K562 (cell line): ENCODE measurements around the gene CYP46A1. TPM values are rescaled to one million over a fixed set of nuclear protein-coding genes. Genes with fewer than 3 reads are reported as not detected.

ENCODE experiments used
- ATAC-seq: fragments of 200-7000 bp; cut with Tn5 transposase; 3 replicates; pipeline ENCODE4 v1.9.1; 2020; ENCODE audit warnings: moderate library complexity
- BruUV-seq: library from RNA; stranded (reverse); fragments of 400-500 nt; replicated peaks from 2 replicates; lab custom pipeline; 2021; lab: Mats Ljungman, UMichigan
- CTCF ChIA-PET: fragments of 300-600 bp; formaldehyde crosslinking; extraction: SDS; loops from one replicate; lab custom pipeline; 2021; ENCODE audit warnings: low intra/inter-chr PET ratio; lab: Yijun Ruan, JAX
- POLR2A ChIA-PET: fragments of 300-600, 350-650 bp; sonication (Branson Sonifier 250); formaldehyde crosslinking; extraction: SDS; loops from one replicate; lab custom pipeline; 2021; ENCODE audit warnings: antibody characterized with exemption, inconsistent platforms; lab: Yijun Ruan, JAX
- DNase-seq, 4 experiments: peaks; one replicate each; pipeline versions ENCODE4 v3.0.0 to v3.0.0-alpha.2; 2011 to 2018; ENCODE audit warnings: low spot score in 3 of 4, mixed read lengths in 3 of 4; ENCODE audit errors: extremely low read depth in 1 of 4
- FAIRE-seq: peaks from 2 replicates; lab custom pipeline; 2011; peaks lifted over from hg19 to GRCh38; lab: Jason Lieb, UNC
- H2AFZ ChIP-seq: 2 replicates; pipeline ENCODE4 v1.6.0; 2011; ENCODE audit warnings: low read depth, low read length, control low read depth, inconsistent platforms
- H3K27ac ChIP-seq: fragments of 200-600 bp; 3 replicates; pipeline ENCODE4 v1.8.0; 2011; ENCODE audit warnings: low read depth, mild to moderate bottlenecking, control low read depth, inconsistent platforms, low read length, moderate library complexity, mixed read lengths; ENCODE audit errors: extremely low read depth
- H3K27me3 ChIP-seq, 2 experiments: fragments of 300-600 bp in 1 of 2; 2 replicates in 1 of 2; 3 replicates in 1 of 2; pipeline versions ENCODE4 v1.6.0 to v1.8.0; 2011; ENCODE audit warnings: inconsistent platforms in 2 of 2, low read length in 2 of 2, mild to moderate bottlenecking in 1 of 2, mixed read lengths in 1 of 2, moderate library complexity in 1 of 2; ENCODE audit not compliant: control insufficient read depth in 2 of 2, insufficient read depth in 2 of 2
- H3K36me3 ChIP-seq: fragments of 300-600 bp; 3 replicates; pipeline ENCODE4 v1.8.0; 2011; ENCODE audit warnings: mild to moderate bottlenecking, low read length, inconsistent platforms; ENCODE audit not compliant: control insufficient read depth, insufficient read depth
- H3K4me1 ChIP-seq, 2 experiments: fragments of 200-600 bp in 1 of 2; replicated peaks in 1 of 2; 2 replicates in 1 of 2; 3 replicates in 1 of 2; pipeline versions ENCODE4 v1.5.1 to v1.8.0; 2011; ENCODE audit warnings: inconsistent platforms in 2 of 2, low read length in 2 of 2, mild to moderate bottlenecking in 1 of 2, mixed read lengths in 1 of 2, moderate library complexity in 1 of 2; ENCODE audit not compliant: control insufficient read depth in 2 of 2, insufficient read depth in 2 of 2
- H3K4me2 ChIP-seq: 2 replicates; pipeline ENCODE4 v1.6.1; 2011; ENCODE audit warnings: low read length, control low read depth, inconsistent platforms, mixed read lengths; ENCODE audit not compliant: insufficient read depth
- H3K4me3 ChIP-seq: fragments of 200-600 bp; sonication (generic), shearing (Covaris generic); 2 replicates; pipeline ENCODE4 v1.5.1; 2016; ENCODE audit warnings: control low read depth, inconsistent platforms
- H3K79me2 ChIP-seq: fragments of 200-600 bp; 3 replicates; pipeline ENCODE4 v1.8.0; 2011; ENCODE audit warnings: low read length, inconsistent platforms; ENCODE audit not compliant: control insufficient read depth, insufficient read depth
- H3K9ac ChIP-seq, 2 experiments: 2 replicates each; pipeline versions ENCODE4 v1.6.0 to v1.6.1; 2011; ENCODE audit warnings: low read depth in 2 of 2, low read length in 2 of 2, control low read depth in 1 of 2, inconsistent platforms in 1 of 2, mild to moderate bottlenecking in 1 of 2, mixed read lengths in 1 of 2; ENCODE audit not compliant: insufficient read depth in 1 of 2
- H3K9me1 ChIP-seq: one replicate; pipeline ENCODE4 v1.6.0; 2011; ENCODE audit warnings: inconsistent platforms, mild to moderate bottlenecking, low read length, moderate library complexity; ENCODE audit not compliant: control insufficient read depth, insufficient read depth
- H3K9me3 ChIP-seq: replicated peaks from 2 replicates; pipeline ENCODE4 v1.5.1; 2011; ENCODE audit warnings: low read depth, low read length, inconsistent platforms; ENCODE audit not compliant: control insufficient read depth, insufficient read depth
- H4K20me1 ChIP-seq: replicated peaks from 2 replicates; pipeline ENCODE4 v1.6.1; 2011; ENCODE audit warnings: low read length, inconsistent platforms, mixed read lengths; ENCODE audit not compliant: control insufficient read depth, insufficient read depth
- HNRNPH1 ChIP-seq: fragments of 200-400 bp; formaldehyde crosslinking; optimal IDR thresholded peaks from 2 replicates; pipeline ENCODE3; 2017; ENCODE audit warnings: low read depth, mild to moderate bottlenecking, low read length, moderate library complexity
- ILF3 ChIP-seq: fragments of 450-650 bp; IDR thresholded peaks from 2 replicates; pipeline ENCODE4 v1.6.1; 2018; ENCODE audit warnings: antibody characterized with exemption, mild to moderate bottlenecking, moderate library complexity, borderline replicate concordance
- RNF219 ChIP-seq: fragments of 250-450 bp; sonication (Bioruptor Pico); IDR thresholded peaks from 2 replicates; pipeline ENCODE4 v1.5.0; 2022; ENCODE audit warnings: mild to moderate bottlenecking
- TEAD2 ChIP-seq: fragments of 450-650 bp; IDR thresholded peaks from 2 replicates; pipeline ENCODE4 v1.6.1; 2016; ENCODE audit warnings: missing genetic modification characterization, control low read depth, missing compliant biosample characterization
- WGBS: fragments of 100-300 bp; shearing (Covaris generic); methylation state at CpG from one replicate; pipeline ENCODE4 v1.1.6; 2016; ENCODE audit warnings: low coverage, mixed read lengths; ENCODE audit not compliant: insufficient coverage; ENCODE audit errors: missing lambda C conversion rate; 5-methylcytosine and 5-hydroxymethylcytosine counted together
- in situ Hi-C: fragments of 300-500 bp; cut with MboI; formaldehyde crosslinking; loops from 4 replicates; pipeline ENCODE4 v1.15.0; 2018; ENCODE audit warnings: inconsistent platforms, mixed read lengths
- intact Hi-C: fragments of 100-400 bp; cut with micrococcal nuclease; formaldehyde crosslinking; loops from 2 replicates; pipeline ENCODE4 v1.14.2; 2022
- polyA plus RNA-seq, 8 experiments: library from polyadenylated mRNA; depleted of rRNA in 4 of 8; stranded (reverse) in 5 of 8; unstranded in 3 of 8; fragments of >200 nt; fragmentation: Nextera tagmentation in 2 of 8; fragmentation: Illumina TruSeq in 1 of 8; extraction: Ambion mirVana in 2 of 8; extraction: Trizol in 1 of 8; gene quantifications; 2 replicates each; pipeline versions ENCODE4 v1.2.1 to v1.2.3, GENCODE V29; 2011 to 2014; ENCODE audit warnings: inconsistent platforms in 1 of 8, missing spikeins in 1 of 8
- total RNA-seq, 7 experiments: library from RNA; depleted of rRNA in 6 of 7; stranded (reverse); fragments of >200 nt in 6 of 7; fragmentation: Illumina TruSeq in 2 of 7; extraction: Trizol in 2 of 7; gene quantifications; 2 replicates each; pipeline versions ENCODE4 v1.2.1 to v1.2.3, GENCODE V29; 2011 to 2021; ENCODE audit warnings: low replicate concordance in 1 of 7

The CYP46A1 gene
- total and polyA plus RNA-seq, 9 of the 15 experiments (the other 6 are each of a cell fraction or from before 2014, with no cell fraction given) = not detected

DNA sequence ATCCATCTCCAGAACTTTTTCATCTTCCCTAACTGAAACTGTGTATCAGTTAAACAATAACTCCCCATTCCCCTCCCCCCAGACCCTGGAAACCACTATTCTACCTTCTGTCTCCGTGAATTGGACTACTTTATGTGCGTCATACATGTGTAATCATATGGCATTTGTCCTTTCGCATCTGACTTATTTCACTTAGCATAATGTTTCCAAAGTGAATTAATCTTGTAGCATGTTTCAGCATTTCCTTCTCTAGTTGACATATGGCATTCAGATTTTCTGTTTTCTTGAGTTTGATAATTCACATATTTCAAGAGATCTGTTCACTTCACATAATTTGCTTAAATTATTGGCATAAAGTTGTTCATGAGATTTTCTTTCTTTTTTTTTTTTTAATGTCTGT lies 9.8 kb downstream of the CYP46A1 start:
- in situ Hi-C loops = no loop called here
- CTCF ChIA-PET = no interaction called here

More for the DNA sequence above, 9.8 kb downstream of the CYP46A1 start:
- intact Hi-C loops = no loop called here
- TF ChIP-seq ILF3 (no peak), RNF219 (CRISPR knock-in tag) (no peak), HNRNPH1 (no peak), TEAD2 (tag) (no peak)
- Histone ChIP-seq H3K4me3 (no peak overlapping the region), H3K27me3 (peaks cover 0 to 24% of the 10 kb centered on the region in 2 experiments; a peak in 2 of 5 replicates), H3K4me1 (no peaks in the 10 kb centered on the region), H3K79me2 (no peaks in the 10 kb centered on the region), H2AFZ (no peak overlapping the region), H3K4me2 (no peak overlapping the region), H3K9ac (no peak overlapping the region), H3K9me3 (no peaks in the 10 kb centered on the region), H3K9me1 (no peaks in the 10 kb centered on the region), H3K36me3 (no peaks in the 10 kb centered on the region), H4K20me1 (no peaks in the 10 kb centered on the region), H3K27ac (no peak overlapping the region)
- FAIRE-seq = no peak
- 0% methylated on average over 3 of the region's 3 CpGs for WGBS
- POLR2A ChIA-PET = no interaction called here
- no peak for DNase-seq
- ATAC-seq = no peak
- no TSS peak for BruUV-seq
